ENCODE measurements around the gene ST6GALNAC6. TPM values are rescaled to one million over a fixed set of nuclear protein-coding genes. Genes with fewer than 3 reads are reported as not detected.

Gene ST6GALNAC6
- total and polyA plus RNA-seq, 7 experiments from 2014 or later, result 28.3 to 125 (median 86.9) TPM

GRCh38 chr9:127869310-127870152 is 29.9 kb downstream of the ST6GALNAC6 start:
- ChIA-PET CTCF (interaction anchor here (0.6 to 3.3 kb wide), 35 partner anchors 9 to 1777 kb away, joined by 3 to 32 read pairs (median 4); partner anchors contain the start of genes CDK9, ENG and TOR2A), POLR2A (interaction anchor here (0.7 to 2.3 kb wide), 9 partner anchors 15 to 135 kb away, joined by 3 to 9 read pairs (median 4); partner anchors contain the start of genes CDK9, ENG and TOR2A)
- Mint-ChIP-seq H3K27ac (peak overlapping the region in 1 of 9 donors; percentile 32), H3K27me3 (no peaks in the 10 kb centered on the region), H3K4me3 (no peak overlapping the region), H3K36me3 (peaks cover 0 to 3% (median 0%) of the 10 kb centered on the region in 5 donors), H3K4me1 (peaks cover 12 to 19% (median 16%) of the 10 kb centered on the region in 7 donors), H3K9me3 (peaks cover 0 to 1% (median 0%) of the 10 kb centered on the region in 11 donors)
- peak; percentile 85 for ATAC-seq
- Histone ChIP-seq H3K27me3 (ENCODE audit: control insufficient read depth in 2 of 2, insufficient read depth in 2 of 2, low read length in 2 of 2) (no peaks in the 10 kb centered on the region), H3K9me3 (ENCODE audit: control insufficient read depth in 2 of 3, low read length in 3 of 3) (no peaks in the 10 kb centered on the region), H3K36me3 (ENCODE audit: control insufficient read depth in 2 of 3, insufficient read depth in 3 of 3, low read length in 3 of 3) (peaks cover 0 to 7% (median 0%) of the 10 kb centered on the region in 3 experiments), H3K4me3 (ENCODE audit: low read length) (no peak overlapping the region), H3K27ac (ENCODE audit: low read depth, low read length) (no peak overlapping the region), H3K4me1 (ENCODE audit: control insufficient read depth in 2 of 2, insufficient read depth in 2 of 2, low read length in 2 of 2) (peaks cover 12 to 13% of the 10 kb centered on the region in 2 donors)
- intact Hi-C loops (cut with micrococcal nuclease), result loop anchor here (1.0 to 5.0 kb wide), 9 partner anchors 38 to 279 kb away; partner anchors contain the start of genes CDK9 (in 2 of the 2), TOR2A (in 2 of the 2), FPGS (in 1 of the 2) and ST6GALNAC4 (in 1 of the 2)
- DNase-seq, result peak; percentile 44 to 91 (median 62)

GRCh38 chr9:127868278-127868902 is 31.0 kb downstream of the ST6GALNAC6 start:
- peaks cover 0 to 7% (median 0%) of the 10 kb centered on the region in 3 experiments for H3K36me3 ChIP-seq (ENCODE audit: control insufficient read depth in 2 of 3, insufficient read depth in 3 of 3, low read length in 3 of 3)
- no peak for ATAC-seq
- Mint-ChIP-seq H3K27me3 (no peaks in the 10 kb centered on the region), H3K36me3 (peaks cover 0 to 3% (median 0%) of the 10 kb centered on the region in 5 donors), H3K4me3 (no peak overlapping the region), H3K4me1 (peaks cover 13 to 21% (median 18%) of the 10 kb centered on the region in 7 donors), H3K27ac (peak overlapping the region in 1 of 9 donors; percentile 55), H3K9me3 (peaks cover 0 to 1% (median 0%) of the 10 kb centered on the region in 11 donors)
- H3K9me3 ChIP-seq (ENCODE audit: control insufficient read depth in 2 of 3, low read length in 3 of 3), result no peaks in the 10 kb centered on the region
- ChIA-PET CTCF (interaction anchor here (0.6 to 3.3 kb wide), 11 partner anchors 13 to 279 kb away, joined by 3 to 32 read pairs (median 5); partner anchors contain the start of genes CDK9, ENG and TOR2A), POLR2A (interaction anchor here (2.3 kb wide), 1 partner anchor 83 kb away, joined by 7 read pairs; the partner anchor contains the start of gene CDK9)
- no peak overlapping the region for H3K27ac ChIP-seq (ENCODE audit: low read depth, low read length)
- intact Hi-C loops (cut with micrococcal nuclease), result loop anchor here in 1 of 2 donors (2.0 to 5.0 kb wide), 3 partner anchors 39 to 278 kb away; partner anchors contain the start of gene FPGS
- peak in 1 of 9 donors; percentile 1 for DNase-seq
- H3K27me3 ChIP-seq (ENCODE audit: control insufficient read depth in 2 of 2, insufficient read depth in 2 of 2, low read length in 2 of 2), result no peaks in the 10 kb centered on the region
- H3K4me3 ChIP-seq (ENCODE audit: low read length), result no peak overlapping the region
- H3K4me1 ChIP-seq (ENCODE audit: control insufficient read depth in 2 of 2, insufficient read depth in 2 of 2, low read length in 2 of 2), result peaks cover 12 to 13% of the 10 kb centered on the region in 2 donors

GRCh38 chr9:127867356-127868277 is 31.8 kb downstream of the ST6GALNAC6 start:
- H3K4me1 Mint-ChIP-seq, result peaks cover 14 to 28% (median 25%) of the 10 kb centered on the region in 7 donors
- intact Hi-C loops (cut with micrococcal nuclease), result loop anchor here in 1 of 2 donors (2.0 to 5.0 kb wide), 3 partner anchors 40 to 277 kb away; partner anchors contain the start of gene FPGS

DNA sequence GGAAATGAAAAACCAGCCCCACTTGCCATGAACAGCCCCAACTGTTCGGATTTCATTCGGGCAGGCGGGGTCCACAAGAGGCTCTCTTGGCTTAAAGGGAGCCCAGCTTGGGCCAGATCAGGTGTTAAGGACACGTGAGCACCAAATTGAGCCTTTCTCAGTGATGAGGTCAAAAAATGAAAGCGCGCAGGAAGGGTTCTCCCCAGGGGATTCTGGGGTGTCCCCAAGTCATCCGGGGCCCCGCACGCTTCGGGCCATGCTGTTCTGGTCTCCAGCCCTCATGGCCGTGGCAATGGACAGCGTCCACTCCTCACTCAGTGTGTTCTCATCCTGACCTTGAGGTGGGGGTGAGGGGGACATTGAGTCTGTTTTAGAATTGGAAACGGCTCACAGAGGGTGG is 32.9 kb downstream of the ST6GALNAC6 start:
- no peak for DNase-seq
- intact Hi-C loops (cut with micrococcal nuclease), result loop anchor here in 1 of 2 donors (5.0 kb wide), 2 partner anchors 41 to 64 kb away; partner anchors contain the start of gene FPGS
- H3K36me3 ChIP-seq (ENCODE audit: control insufficient read depth in 2 of 3, insufficient read depth in 3 of 3, low read length in 3 of 3), result peaks cover 0 to 7% (median 0%) of the 10 kb centered on the region in 3 experiments
- Mint-ChIP-seq H3K27ac (peak overlapping the region in 8 of 9 donors; percentile 21 to 84 (median 54)), H3K4me1 (peaks cover 16 to 39% (median 36%) of the 10 kb centered on the region in 7 donors), H3K36me3 (peaks cover 0 to 3% (median 0%) of the 10 kb centered on the region in 5 donors), H3K27me3 (no peaks in the 10 kb centered on the region), H3K4me3 (no peak overlapping the region), H3K9me3 (peaks cover 0 to 1% (median 0%) of the 10 kb centered on the region in 11 donors)
- H3K9me3 ChIP-seq (ENCODE audit: control insufficient read depth in 2 of 3, low read length in 3 of 3), result no peaks in the 10 kb centered on the region
- no peak for ATAC-seq
- H3K27ac ChIP-seq (ENCODE audit: low read depth, low read length), result no peak overlapping the region
- no peaks in the 10 kb centered on the region for H3K27me3 ChIP-seq (ENCODE audit: control insufficient read depth in 2 of 2, insufficient read depth in 2 of 2, low read length in 2 of 2)
- POLR2A ChIA-PET, result interaction anchor here (1.5 kb wide), 1 partner anchor 22 kb away, joined by 4 read pairs; no protein-coding TSS in a partner anchor
- no peak overlapping the region for H3K4me3 ChIP-seq (ENCODE audit: low read length)
- CTCF ChIA-PET, result no interaction called here
- H3K4me1 ChIP-seq (ENCODE audit: control insufficient read depth in 2 of 2, insufficient read depth in 2 of 2, low read length in 2 of 2), result peaks cover 27 to 28% of the 10 kb centered on the region in 2 donors

More at GRCh38 chr9:127867356-127868277, 31.8 kb downstream of the ST6GALNAC6 start:
- ChIA-PET POLR2A (interaction anchor here (0.6 kb wide), 1 partner anchor 259 kb away, joined by 3 read pairs; no protein-coding TSS in a partner anchor), CTCF (interaction anchor here (0.6 kb wide), 1 partner anchor 132 kb away, joined by 3 read pairs; the partner anchor contains the start of gene TOR2A)
- Mint-ChIP-seq H3K27ac (no peak overlapping the region), H3K4me3 (no peak overlapping the region), H3K9me3 (peaks cover 0 to 1% (median 0%) of the 10 kb centered on the region in 11 donors), H3K27me3 (no peaks in the 10 kb centered on the region), H3K36me3 (peaks cover 0 to 3% (median 0%) of the 10 kb centered on the region in 5 donors)
- Histone ChIP-seq H3K4me1 (ENCODE audit: control insufficient read depth in 2 of 2, insufficient read depth in 2 of 2, low read length in 2 of 2) (peaks cover 16 to 17% of the 10 kb centered on the region in 2 donors), H3K36me3 (ENCODE audit: control insufficient read depth in 2 of 3, insufficient read depth in 3 of 3, low read length in 3 of 3) (peaks cover 0 to 7% (median 0%) of the 10 kb centered on the region in 3 experiments), H3K9me3 (ENCODE audit: control insufficient read depth in 2 of 3, low read length in 3 of 3) (no peaks in the 10 kb centered on the region), H3K4me3 (ENCODE audit: low read length) (no peak overlapping the region), H3K27me3 (ENCODE audit: control insufficient read depth in 2 of 2, insufficient read depth in 2 of 2, low read length in 2 of 2) (no peaks in the 10 kb centered on the region), H3K27ac (ENCODE audit: low read depth, low read length) (no peak overlapping the region)
- no peak for ATAC-seq
- DNase-seq, result no peak

GRCh38 chr9:127865645-127866464 is 33.5 kb downstream of the ST6GALNAC6 start:
- H3K27ac Mint-ChIP-seq, result peak overlapping the region; percentile 21 to 90 (median 57)
- CTCF ChIA-PET, result interaction anchor here (0.9 to 1.7 kb wide), 3 partner anchors 45 to 82 kb away, joined by 3 to 4 read pairs (median 3); no protein-coding TSS in a partner anchor
- ATAC-seq, result peak; percentile 41
- peaks cover 0 to 7% (median 0%) of the 10 kb centered on the region in 3 experiments for H3K36me3 ChIP-seq (ENCODE audit: control insufficient read depth in 2 of 3, insufficient read depth in 3 of 3, low read length in 3 of 3)
- H3K4me1 Mint-ChIP-seq, result peaks cover 22 to 46% (median 43%) of the 10 kb centered on the region in 7 donors
- intact Hi-C loops (cut with micrococcal nuclease), result loop anchor here in 1 of 2 donors (1.0 to 5.0 kb wide), 4 partner anchors 12 to 131 kb away; partner anchors contain the start of genes ENG, FPGS and TOR2A
- peak overlapping the region in 4 of 10 donors; percentile 1 to 14 (median 6) for H3K4me3 Mint-ChIP-seq
- POLR2A ChIA-PET, result interaction anchor here (0.6 to 1.8 kb wide), 4 partner anchors 11 to 226 kb away, joined by 3 to 10 read pairs (median 4); partner anchors contain the start of gene ENG
- peaks cover 0 to 1% (median 0%) of the 10 kb centered on the region in 11 donors for H3K9me3 Mint-ChIP-seq
- H3K27me3 Mint-ChIP-seq, result no peaks in the 10 kb centered on the region
- no peaks in the 10 kb centered on the region for H3K27me3 ChIP-seq (ENCODE audit: control insufficient read depth in 2 of 2, insufficient read depth in 2 of 2, low read length in 2 of 2)
- peak in 7 of 9 donors; percentile 33 to 62 (median 59) for DNase-seq
- peak overlapping the region; percentile 57 for H3K27ac ChIP-seq (ENCODE audit: low read depth, low read length)
- no peak overlapping the region for H3K4me3 ChIP-seq (ENCODE audit: low read length)
- peaks cover 34 to 35% of the 10 kb centered on the region in 2 donors for H3K4me1 ChIP-seq (ENCODE audit: control insufficient read depth in 2 of 2, insufficient read depth in 2 of 2, low read length in 2 of 2)
- H3K9me3 ChIP-seq (ENCODE audit: control insufficient read depth in 2 of 3, low read length in 3 of 3), result no peaks in the 10 kb centered on the region
- H3K36me3 Mint-ChIP-seq, result peaks cover 0 to 3% (median 0%) of the 10 kb centered on the region in 5 donors

All from naive thymus-derived CD4-positive, alpha-beta T cell (primary cell).